Keratinocyte (primary cell): Measurements from ENCODE around the gene ASB4.
"Not testable (repeated sequence)": the region's sequence is repeated elsewhere in the genome, so short reads cannot be mapped to it uniquely, and the experiment has no call there.

ENCODE experiments used
- CTCF ChIP-seq, 3 experiments: IDR thresholded peaks in 1 of 3; conservative IDR thresholded peaks in 1 of 3; optimal IDR thresholded peaks in 1 of 3; 2 replicates in 2 of 3; 3 replicates in 1 of 3; pipeline versions ENCODE3 to v1.5.1; 2011; ENCODE audit warnings: low read length in 3 of 3, mild to moderate bottlenecking in 3 of 3, moderate library complexity in 2 of 3, control low read depth in 1 of 3, inconsistent platforms in 1 of 3; ENCODE audit not compliant: insufficient read depth in 2 of 3; ENCODE audit errors: extremely low read depth in 1 of 3
- EZH2 ChIP-seq: IDR thresholded peaks from one replicate; pipeline ENCODE4 v1.6.1; 2012; ENCODE audit warnings: inconsistent platforms, mild to moderate bottlenecking, low read length, moderate library complexity

GRCh38 chr7:95504132-95504588, 18.4 kb downstream of the ASB4 start:
- not testable (repeated sequence) for TF ChIP-seq CTCF (optimal IDR thresholded peaks at IDR 0.05 in 1 of 3, IDR thresholded peaks at IDR 0.05 in 1 of 3, conservative IDR thresholded peaks at IDR 0.05 in 1 of 3; ENCODE audit: extremely low read depth in 1 of 3, insufficient read depth in 2 of 3, low read length in 3 of 3); EZH2
